C4-2B (cell line): Measurements from ENCODE around the gene DIP2B.
"Not testable (repeated sequence)": the region's sequence is repeated elsewhere in the genome, so short reads cannot be mapped to it uniquely, and the experiment has no call there.

Experiments
- ZFX ChIP-seq: fragments of 450-650 bp; IDR thresholded peaks from 2 replicates; pipeline ENCODE4 v1.6.1; 2017
- TF ChIP-seq, protein P1 (sequence below): fragments of 450-650 bp; conservative IDR thresholded peaks from 2 replicates; pipeline ENCODE4 v1.5.1; 2017; ENCODE audit warnings: mild to moderate bottlenecking

DNA sequence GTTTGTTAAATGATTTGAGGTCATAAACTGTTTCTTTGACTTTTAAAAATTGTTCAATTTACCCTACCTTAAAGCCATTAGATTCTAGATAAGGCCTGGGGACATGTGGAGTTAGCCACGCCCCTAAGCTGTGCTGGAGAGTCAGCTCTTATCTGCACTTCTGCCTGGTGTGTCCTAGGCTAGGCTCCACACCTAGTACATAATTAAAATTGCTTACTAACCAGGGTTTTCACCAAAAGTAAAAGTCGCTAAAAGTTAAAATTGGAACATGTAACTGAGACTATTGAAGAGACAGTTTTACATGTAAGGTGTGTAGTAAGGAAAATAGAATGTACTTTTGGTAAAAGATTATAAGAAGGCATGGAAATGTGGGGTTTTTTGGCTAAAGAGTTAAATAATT lies 264.0 kb downstream of the DIP2B start:
- TF ChIP-seq, protein P1, sequence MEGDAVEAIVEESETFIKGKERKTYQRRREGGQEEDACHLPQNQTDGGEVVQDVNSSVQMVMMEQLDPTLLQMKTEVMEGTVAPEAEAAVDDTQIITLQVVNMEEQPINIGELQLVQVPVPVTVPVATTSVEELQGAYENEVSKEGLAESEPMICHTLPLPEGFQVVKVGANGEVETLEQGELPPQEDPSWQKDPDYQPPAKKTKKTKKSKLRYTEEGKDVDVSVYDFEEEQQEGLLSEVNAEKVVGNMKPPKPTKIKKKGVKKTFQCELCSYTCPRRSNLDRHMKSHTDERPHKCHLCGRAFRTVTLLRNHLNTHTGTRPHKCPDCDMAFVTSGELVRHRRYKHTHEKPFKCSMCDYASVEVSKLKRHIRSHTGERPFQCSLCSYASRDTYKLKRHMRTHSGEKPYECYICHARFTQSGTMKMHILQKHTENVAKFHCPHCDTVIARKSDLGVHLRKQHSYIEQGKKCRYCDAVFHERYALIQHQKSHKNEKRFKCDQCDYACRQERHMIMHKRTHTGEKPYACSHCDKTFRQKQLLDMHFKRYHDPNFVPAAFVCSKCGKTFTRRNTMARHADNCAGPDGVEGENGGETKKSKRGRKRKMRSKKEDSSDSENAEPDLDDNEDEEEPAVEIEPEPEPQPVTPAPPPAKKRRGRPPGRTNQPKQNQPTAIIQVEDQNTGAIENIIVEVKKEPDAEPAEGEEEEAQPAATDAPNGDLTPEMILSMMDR: not testable (repeated sequence)
- TF ChIP-seq ZFX: not testable (repeated sequence)
